Sigmoid colon (tissue), 3 donors: ENCODE measurements around the gene PRKRIP1.
"Not testable (repeated sequence)": the region's sequence is repeated elsewhere in the genome, so short reads cannot be mapped to it uniquely, and the experiment has no call there.

Source experiments
- CTCF ChIP-seq, 4 experiments: fragments of 450-650 bp in 3 of 4; fragments of 200-600 bp in 1 of 4; IDR thresholded peaks; one replicate each; pipeline ENCODE4 v1.5.1; 2016 to 2019; ENCODE audit warnings: antibody characterized with exemption in 4 of 4, mild to moderate bottlenecking in 3 of 4, moderate library complexity in 2 of 4
- POLR2A ChIP-seq, 2 donors: fragments of 450-650 bp; IDR thresholded peaks; one replicate each; pipeline ENCODE4 v1.6.1; 2016; ENCODE audit warnings: antibody characterized with exemption in 2 of 2, mild to moderate bottlenecking in 2 of 2, moderate library complexity in 2 of 2

- not testable (repeated sequence) for TF ChIP-seq POLR2A, CTCF (IDR thresholded peaks at IDR 0.05)
These were observed 8.7 kb downstream of the PRKRIP1 start for GRCh38 chr7:102404862-102405188.
